ENCODE measurements around the gene ISYNA1.
"Not testable (repeated sequence)": the region's sequence is repeated elsewhere in the genome, so short reads cannot be mapped to it uniquely, and the experiment has no call there.

ISYNA1 gene

GRCh38 chr19:18419195-18419698, 18.7 kb downstream of the ISYNA1 start, which contains the start of gene SSBP4:
Gene SSBP4 (plus strand): TSS chr19:18419398. CDS start chr19:18419649, 251 bp downstream.
- peak; percentile 75 for DNase-seq (ENCODE audit: low spot score)

- DNase-seq (ENCODE audit: low spot score) = no peak
These were observed 19.3 kb downstream of the ISYNA1 start for GRCh38 chr19:18418483-18419194.

GRCh38 chr19:18418029-18418482, 19.9 kb downstream of the ISYNA1 start:
- no peak for DNase-seq (ENCODE audit: low spot score)

- peak; percentile 79 for DNase-seq (ENCODE audit: low spot score)
These were observed 20.5 kb downstream of the ISYNA1 start for GRCh38 chr19:18417250-18418028.

GRCh38 chr19:18416778-18417249, 21.1 kb downstream of the ISYNA1 start:
- DNase-seq (ENCODE audit: low spot score) = peak; percentile 75

GRCh38 chr19:18415178-18415867, 22.6 kb downstream of the ISYNA1 start:
- no peak for DNase-seq (ENCODE audit: low spot score)

- no peak for DNase-seq (ENCODE audit: low spot score)
These were observed 23.3 kb downstream of the ISYNA1 start for GRCh38 chr19:18414504-18415177.

- DNase-seq (ENCODE audit: low spot score) = no peak
These were observed 25.2 kb downstream of the ISYNA1 start for GRCh38 chr19:18412610-18413239.

GRCh38 chr19:18408053-18408476, 29.9 kb downstream of the ISYNA1 start:
- no peak for DNase-seq (ENCODE audit: low spot score)

GRCh38 chr19:18406749-18407148, 31.2 kb downstream of the ISYNA1 start:
- no peak for DNase-seq (ENCODE audit: low spot score)

GRCh38 chr19:18405754-18406153, 32.2 kb downstream of the ISYNA1 start:
- not testable (repeated sequence) for DNase-seq (ENCODE audit: low spot score)

- DNase-seq (ENCODE audit: low spot score) = not testable (repeated sequence)
These were observed 35.3 kb downstream of the ISYNA1 start for GRCh38 chr19:18402455-18403248.

GRCh38 chr19:18401580-18402112, 36.3 kb downstream of the ISYNA1 start:
- DNase-seq (ENCODE audit: low spot score) = peak; percentile 57

- no peak for DNase-seq (ENCODE audit: low spot score)
These were observed 38.9 kb downstream of the ISYNA1 start for GRCh38 chr19:18399008-18399407.

- no peak for DNase-seq (ENCODE audit: low spot score)
These were observed 40.4 kb downstream of the ISYNA1 start, which contains the start of gene LRRC25 for GRCh38 chr19:18397242-18398202. Gene LRRC25 (minus strand): TSS chr19:18397622. CDS start chr19:18396963, 659 bp downstream.

- DNase-seq (ENCODE audit: low spot score) = no peak
These were observed 41.3 kb downstream of the ISYNA1 start for GRCh38 chr19:18396471-18397241.

- no peak for DNase-seq (ENCODE audit: low spot score)
These were observed 44.1 kb downstream of the ISYNA1 start for GRCh38 chr19:18393836-18394235.
